Ishikawa (cell line): ENCODE results near the gene STAG1.

ENCODE experiments used
- CEBPB ChIP-seq: IDR thresholded peaks from 2 replicates; pipeline ENCODE4 v1.6.1; 2012
- CREB1 ChIP-seq: IDR thresholded peaks from 2 replicates; pipeline ENCODE4 v1.6.1; 2012; ENCODE audit warnings: low read depth
- MAX ChIP-seq: IDR thresholded peaks from 2 replicates; pipeline ENCODE4 v1.6.1; 2012
- NFIC ChIP-seq: IDR thresholded peaks from 2 replicates; pipeline ENCODE4 v1.6.1; 2012
- RAD21 ChIP-seq: IDR thresholded peaks from 2 replicates; pipeline ENCODE4 v1.6.1; 2012; ENCODE audit warnings: low read depth
- REST ChIP-seq: IDR thresholded peaks from 2 replicates; pipeline ENCODE4 v1.6.1; 2012; ENCODE audit warnings: low read depth, mild to moderate bottlenecking
- TAF1 ChIP-seq: IDR thresholded peaks from 2 replicates; pipeline ENCODE4 v1.6.1; 2012; ENCODE audit warnings: low read depth, mild to moderate bottlenecking
- TCF12 ChIP-seq: IDR thresholded peaks from 2 replicates; pipeline ENCODE4 v1.6.1; 2012; ENCODE audit warnings: low read depth

- TF ChIP-seq CREB1 (no peak), RAD21 (no peak), REST (no peak), MAX (no peak), NFIC (no peak), TAF1 (no peak), TCF12 (no peak), CEBPB (no peak)
Measured at GRCh38 chr3:136513367-136513766, 238.8 kb downstream of the STAG1 start.
